ENCODE data around the gene RPH3AL. TPM values are rescaled to one million over a fixed set of nuclear protein-coding genes. Genes with fewer than 3 reads are reported as not detected.

Gene RPH3AL
- total RNA-seq, 4 donors from 2014 or later: 31.4 to 92.4 (median 48.6) TPM

DNA sequence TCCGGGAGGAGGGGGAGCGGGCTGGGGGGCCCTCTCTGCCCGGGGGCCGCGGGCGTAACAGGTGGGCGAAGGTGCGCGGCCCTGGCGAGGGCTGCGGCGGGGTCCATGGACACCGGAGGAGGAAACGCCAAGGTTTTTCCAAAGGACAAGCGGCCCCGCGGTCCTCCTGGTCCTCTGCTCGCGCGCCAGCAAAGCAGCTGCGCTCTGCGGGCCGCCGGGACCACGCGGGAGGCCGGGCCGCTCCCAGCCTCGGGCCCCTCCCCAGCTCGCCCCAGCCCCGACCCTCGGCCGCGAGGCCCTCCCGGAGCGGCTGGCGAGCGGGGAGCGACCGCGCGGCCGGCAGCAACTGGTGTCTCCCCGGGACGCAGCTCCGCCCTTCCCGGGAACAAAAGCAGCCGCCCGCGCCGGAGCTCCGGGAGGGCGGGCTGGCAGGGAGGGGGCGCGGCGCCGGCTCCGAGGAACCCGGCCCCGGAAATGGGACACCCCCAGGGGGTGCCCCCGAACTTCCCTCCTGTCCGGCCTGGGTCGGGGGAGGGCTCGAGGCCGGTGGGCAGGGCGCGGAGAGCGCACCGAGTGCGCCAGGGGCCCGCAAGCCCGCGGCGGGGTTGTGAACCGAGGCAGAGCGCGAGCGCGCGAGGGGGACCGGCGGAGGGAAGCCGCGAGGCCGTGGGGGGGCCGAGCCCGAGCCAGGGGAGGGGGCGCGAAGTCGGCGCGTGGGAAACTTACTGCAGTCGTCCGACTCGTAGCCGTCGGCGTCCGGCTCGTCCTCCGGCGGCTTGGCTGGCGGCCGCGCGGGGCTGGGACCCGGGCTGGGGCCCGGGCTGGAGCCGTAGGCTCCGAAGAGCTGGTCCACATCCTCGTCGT, 172.0 kb downstream of the RPH3AL start:
- H3K4me3 ChIP-seq: peak overlapping the region; percentile 8 to 50 (median 37)
- peaks cover 0 to 20% (median 5%) of the 10 kb centered on the region in 4 donors for H3K4me1 ChIP-seq
- H3K27ac ChIP-seq: peak overlapping the region in 3 of 4 donors; percentile 25 to 50 (median 43)
- TF ChIP-seq POLR2A (IDR thresholded peaks at IDR 0.05): no peak
- TF ChIP-seq, protein P1, sequence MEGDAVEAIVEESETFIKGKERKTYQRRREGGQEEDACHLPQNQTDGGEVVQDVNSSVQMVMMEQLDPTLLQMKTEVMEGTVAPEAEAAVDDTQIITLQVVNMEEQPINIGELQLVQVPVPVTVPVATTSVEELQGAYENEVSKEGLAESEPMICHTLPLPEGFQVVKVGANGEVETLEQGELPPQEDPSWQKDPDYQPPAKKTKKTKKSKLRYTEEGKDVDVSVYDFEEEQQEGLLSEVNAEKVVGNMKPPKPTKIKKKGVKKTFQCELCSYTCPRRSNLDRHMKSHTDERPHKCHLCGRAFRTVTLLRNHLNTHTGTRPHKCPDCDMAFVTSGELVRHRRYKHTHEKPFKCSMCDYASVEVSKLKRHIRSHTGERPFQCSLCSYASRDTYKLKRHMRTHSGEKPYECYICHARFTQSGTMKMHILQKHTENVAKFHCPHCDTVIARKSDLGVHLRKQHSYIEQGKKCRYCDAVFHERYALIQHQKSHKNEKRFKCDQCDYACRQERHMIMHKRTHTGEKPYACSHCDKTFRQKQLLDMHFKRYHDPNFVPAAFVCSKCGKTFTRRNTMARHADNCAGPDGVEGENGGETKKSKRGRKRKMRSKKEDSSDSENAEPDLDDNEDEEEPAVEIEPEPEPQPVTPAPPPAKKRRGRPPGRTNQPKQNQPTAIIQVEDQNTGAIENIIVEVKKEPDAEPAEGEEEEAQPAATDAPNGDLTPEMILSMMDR (IDR thresholded peaks at IDR 0.05): no peak
- H3K9me3 ChIP-seq: no peaks in the 10 kb centered on the region
- H3K36me3 ChIP-seq: no peaks in the 10 kb centered on the region
- no peak for DNase-seq
- peaks cover 0 to 20% of the 10 kb centered on the region in 2 donors for H3K27me3 ChIP-seq

DNA sequence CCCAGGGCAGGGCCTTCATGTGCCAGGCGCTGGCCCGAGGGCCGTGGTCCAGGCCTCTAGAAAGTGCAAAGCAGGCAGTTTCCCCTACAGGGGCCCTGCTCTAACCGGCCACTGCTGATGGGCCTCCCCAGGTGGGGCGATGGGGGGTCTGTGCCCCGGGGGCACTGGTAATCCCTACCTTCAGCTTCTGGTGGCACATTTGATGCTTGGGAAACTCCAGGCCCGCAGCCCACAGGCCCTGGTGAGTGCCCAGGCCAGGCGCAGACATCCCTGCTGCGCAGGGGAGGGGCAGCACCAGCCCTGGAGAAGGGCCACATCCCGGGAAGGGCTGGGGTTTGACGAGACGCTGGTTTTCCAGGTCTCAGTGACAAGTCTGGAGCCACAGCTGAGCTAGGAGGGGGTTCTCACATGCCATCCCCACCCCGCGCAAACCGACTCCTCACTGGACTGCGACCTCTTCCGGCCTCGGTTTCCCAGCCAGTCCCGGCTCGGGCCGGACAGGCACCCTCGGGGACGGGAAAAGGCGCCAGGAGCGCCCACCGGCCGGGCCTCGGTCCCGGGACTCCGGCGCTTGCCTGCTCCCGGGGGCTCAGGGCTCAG, 172.7 kb downstream of the RPH3AL start:
- no peak for TF ChIP-seq POLR2A (IDR thresholded peaks at IDR 0.05)
- TF ChIP-seq, protein P1 (IDR thresholded peaks at IDR 0.05): no peak
- Histone ChIP-seq H3K27me3 (peaks cover 0 to 20% of the 10 kb centered on the region in 2 donors), H3K36me3 (no peaks in the 10 kb centered on the region), H3K4me3 (peak overlapping the region in 3 of 4 donors; percentile 24 to 50 (median 50)), H3K4me1 (peaks cover 0 to 20% (median 5%) of the 10 kb centered on the region in 4 donors), H3K9me3 (no peaks in the 10 kb centered on the region), H3K27ac (peak overlapping the region in 2 of 4 donors; percentile 25 to 50)
- no peak for DNase-seq

DNA sequence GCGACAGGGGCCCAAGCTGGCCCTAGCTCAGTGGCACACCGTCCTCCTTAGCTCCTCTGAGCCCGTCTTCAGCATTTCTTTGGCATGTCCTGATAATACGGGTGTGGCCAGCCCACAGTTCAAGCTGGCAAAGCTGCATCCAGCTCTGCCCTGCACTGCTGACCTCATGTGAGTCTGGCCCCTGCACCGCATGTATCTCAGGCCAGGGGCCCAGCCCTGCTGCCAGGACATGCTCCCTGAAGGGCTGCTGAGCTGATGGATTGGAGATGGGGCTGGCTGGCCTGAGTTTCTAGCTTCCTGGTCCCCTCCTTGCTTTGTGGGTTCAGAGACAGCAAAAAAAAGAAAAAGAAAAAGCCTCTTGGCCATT, 173.6 kb downstream of the RPH3AL start:
- Histone ChIP-seq H3K4me1 (peaks cover 0 to 20% (median 5%) of the 10 kb centered on the region in 4 donors), H3K27ac (no peak overlapping the region), H3K36me3 (no peaks in the 10 kb centered on the region), H3K27me3 (peaks cover 0 to 20% of the 10 kb centered on the region in 2 donors), H3K4me3 (no peak overlapping the region), H3K9me3 (no peaks in the 10 kb centered on the region)
- TF ChIP-seq, protein P1 (IDR thresholded peaks at IDR 0.05): no peak
- TF ChIP-seq POLR2A (IDR thresholded peaks at IDR 0.05): no peak
- no peak for DNase-seq

DNA sequence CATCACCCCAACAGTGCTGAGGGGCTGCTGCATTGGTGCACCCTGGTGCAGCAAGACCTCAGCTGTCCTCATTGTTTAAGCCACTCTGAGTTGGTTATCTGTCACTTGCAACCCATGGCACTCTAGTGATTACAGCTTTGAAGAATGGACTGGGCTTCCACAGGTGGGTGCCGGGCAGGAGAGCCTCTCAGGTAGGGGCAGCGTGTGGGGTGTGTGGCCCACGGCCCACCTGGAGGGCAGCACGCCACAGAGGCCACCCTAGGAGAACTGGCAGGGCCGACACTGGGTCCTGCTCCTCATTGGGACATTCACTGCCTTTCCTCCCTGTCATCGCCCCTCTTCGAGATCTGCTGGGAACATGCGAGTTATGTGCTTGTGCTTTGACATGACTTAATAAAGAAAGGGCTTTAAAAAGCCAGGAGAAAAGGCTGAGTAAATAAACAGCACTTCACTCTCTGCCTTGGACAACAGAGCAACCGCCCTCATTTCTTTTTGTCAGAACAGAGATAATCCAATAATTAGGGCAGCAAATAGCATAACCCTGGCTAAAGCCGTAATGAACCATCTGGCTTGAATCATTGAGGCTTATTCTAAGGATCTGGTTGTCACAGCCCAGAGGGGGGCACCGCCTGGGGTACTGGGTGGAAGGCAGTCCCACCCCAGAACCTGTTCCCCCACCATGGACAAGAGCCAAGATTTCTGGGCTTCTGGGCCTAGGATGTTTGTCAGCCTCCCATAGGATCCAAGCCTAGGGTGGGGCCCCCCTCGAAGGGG, 174.1 kb downstream of the RPH3AL start:
- Histone ChIP-seq H3K27ac (no peak overlapping the region), H3K36me3 (no peaks in the 10 kb centered on the region), H3K4me3 (no peak overlapping the region), H3K9me3 (no peaks in the 10 kb centered on the region), H3K27me3 (peaks cover 0 to 20% of the 10 kb centered on the region in 2 donors), H3K4me1 (peaks cover 0 to 20% (median 5%) of the 10 kb centered on the region in 4 donors)
- DNase-seq: no peak
- TF ChIP-seq, protein P1 (IDR thresholded peaks at IDR 0.05): no peak
- TF ChIP-seq POLR2A (IDR thresholded peaks at IDR 0.05): no peak

DNA sequence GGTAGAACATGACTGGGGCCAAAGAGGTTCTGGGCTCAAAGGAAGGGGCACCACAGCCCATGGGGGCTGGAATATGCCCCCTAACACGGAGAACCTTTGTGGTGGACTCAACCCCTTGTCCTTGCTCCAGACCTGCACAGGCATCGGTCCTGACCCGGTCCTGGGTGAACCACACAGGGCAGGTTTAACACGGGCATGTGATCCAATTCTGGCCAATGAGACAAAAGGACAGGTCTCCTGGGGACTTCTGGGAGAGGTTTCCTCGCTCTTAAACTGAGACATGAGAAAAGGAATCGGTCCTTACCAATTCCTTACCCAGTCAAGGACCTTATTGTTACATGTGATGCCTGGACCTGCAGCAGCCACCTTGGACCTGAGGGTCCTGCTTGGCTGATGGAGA, 174.8 kb downstream of the RPH3AL start:
- H3K9me3 ChIP-seq: no peaks in the 10 kb centered on the region
- DNase-seq: no peak
- H3K27ac ChIP-seq: no peak overlapping the region
- no peak overlapping the region for H3K4me3 ChIP-seq
- H3K27me3 ChIP-seq: peaks cover 0 to 20% of the 10 kb centered on the region in 2 donors
- no peak for TF ChIP-seq POLR2A (IDR thresholded peaks at IDR 0.05)
- TF ChIP-seq, protein P1 (IDR thresholded peaks at IDR 0.05): no peak
- H3K4me1 ChIP-seq: peaks cover 0 to 20% (median 5%) of the 10 kb centered on the region in 4 donors
- H3K36me3 ChIP-seq: no peaks in the 10 kb centered on the region

All from Peyer's patch (tissue), 4 donors.